GM21515 (cell line): ENCODE measurements around the gene PDGFRB.

Source experiments
- ATAC-seq: cut with Tn5 transposase; IDR thresholded peaks from one replicate; pipeline ENCODE4 v1.9.1; 2021; ENCODE audit not compliant: unreplicated experiment

Gene PDGFRB

DNA sequence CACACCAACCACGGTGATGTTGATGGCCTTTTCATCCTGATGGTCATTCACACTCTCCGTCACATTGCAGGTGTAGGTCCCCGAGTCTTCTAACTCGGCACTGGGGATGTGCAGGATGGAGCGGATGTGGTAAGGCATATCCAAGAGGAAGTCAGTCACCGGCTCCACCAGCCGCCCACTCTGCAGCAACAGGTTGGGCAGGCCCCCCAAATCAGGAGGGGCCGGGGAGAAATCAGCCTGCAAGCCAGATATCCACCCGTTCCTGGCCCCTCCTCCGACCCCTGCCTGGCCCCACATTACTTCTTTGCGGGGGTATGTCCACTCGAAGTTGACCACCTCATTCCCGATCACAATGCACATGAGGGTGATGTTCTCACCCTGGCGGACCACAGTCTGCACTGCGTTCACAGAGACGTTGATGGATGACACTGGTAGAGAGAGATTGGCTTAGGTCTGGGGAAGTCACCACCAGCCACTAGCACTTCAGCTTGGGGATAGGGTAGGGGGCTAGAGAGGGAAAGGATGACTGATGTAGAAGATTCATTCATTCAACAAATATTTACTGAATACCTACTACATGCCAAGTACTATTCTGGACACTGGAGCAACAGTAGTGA lies 22.0 kb downstream of the PDGFRB start:
- ATAC-seq: no peak

- no peak for ATAC-seq
Observed at GRCh38 chr5:150132740-150133139, 22.9 kb downstream of the PDGFRB start.

DNA sequence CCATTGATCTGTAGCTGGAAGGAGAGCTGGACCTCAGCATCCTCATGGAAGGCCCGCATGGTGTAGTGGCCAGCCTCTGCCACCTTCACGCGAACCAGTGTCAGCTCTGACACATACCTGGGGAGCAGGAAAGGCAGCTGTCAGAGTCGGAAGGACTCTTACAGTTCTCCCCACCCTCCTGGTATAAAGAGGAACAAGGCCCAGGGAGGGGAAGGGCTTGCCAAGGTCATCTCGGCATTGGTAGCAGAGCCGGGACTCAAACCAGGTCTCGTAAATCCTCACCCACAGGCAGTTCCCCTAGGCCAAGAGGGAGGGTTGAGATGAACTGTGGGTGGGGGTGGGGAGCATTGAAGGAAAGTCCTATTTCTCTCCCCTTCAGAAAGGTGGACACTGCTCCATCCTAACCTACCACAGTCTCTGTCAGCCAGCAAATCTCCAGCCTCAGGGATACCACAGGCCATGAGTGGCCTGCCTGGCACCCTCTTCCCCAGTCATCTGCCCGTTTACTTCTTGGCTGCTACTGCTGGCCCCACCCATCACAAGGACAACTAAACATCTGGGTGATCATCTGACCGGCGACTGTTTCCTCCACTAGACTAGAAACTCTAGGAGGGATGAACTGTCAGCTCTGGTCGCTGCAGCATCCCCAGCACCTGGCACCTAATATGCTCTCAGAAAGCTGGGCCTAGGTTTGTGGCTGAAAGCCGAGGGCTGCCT lies 23.5 kb downstream of the PDGFRB start:
- ATAC-seq: no peak

DNA sequence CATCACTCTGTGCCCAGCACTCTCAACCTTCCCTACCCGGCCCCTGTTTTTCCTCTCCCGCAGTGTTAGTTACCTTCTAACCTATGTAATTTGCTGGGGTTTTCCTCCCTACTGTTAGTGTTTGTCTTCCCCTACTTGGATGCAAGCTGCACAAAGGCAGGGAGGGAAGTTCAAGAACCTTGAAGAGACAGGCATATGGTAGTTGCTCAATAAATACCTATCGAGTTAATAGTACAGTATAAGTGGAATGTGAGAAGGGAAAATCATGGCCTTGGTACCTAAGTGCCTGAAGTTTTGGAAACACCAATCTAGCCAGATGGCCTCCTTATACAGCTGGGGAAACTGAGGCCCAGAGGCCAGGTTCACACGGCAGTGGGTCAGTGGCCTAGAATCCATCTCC lies 24.2 kb downstream of the PDGFRB start:
- no peak for ATAC-seq

GRCh38 chr5:150130493-150130922 lies 25.1 kb downstream of the PDGFRB start:
- ATAC-seq: no peak

DNA sequence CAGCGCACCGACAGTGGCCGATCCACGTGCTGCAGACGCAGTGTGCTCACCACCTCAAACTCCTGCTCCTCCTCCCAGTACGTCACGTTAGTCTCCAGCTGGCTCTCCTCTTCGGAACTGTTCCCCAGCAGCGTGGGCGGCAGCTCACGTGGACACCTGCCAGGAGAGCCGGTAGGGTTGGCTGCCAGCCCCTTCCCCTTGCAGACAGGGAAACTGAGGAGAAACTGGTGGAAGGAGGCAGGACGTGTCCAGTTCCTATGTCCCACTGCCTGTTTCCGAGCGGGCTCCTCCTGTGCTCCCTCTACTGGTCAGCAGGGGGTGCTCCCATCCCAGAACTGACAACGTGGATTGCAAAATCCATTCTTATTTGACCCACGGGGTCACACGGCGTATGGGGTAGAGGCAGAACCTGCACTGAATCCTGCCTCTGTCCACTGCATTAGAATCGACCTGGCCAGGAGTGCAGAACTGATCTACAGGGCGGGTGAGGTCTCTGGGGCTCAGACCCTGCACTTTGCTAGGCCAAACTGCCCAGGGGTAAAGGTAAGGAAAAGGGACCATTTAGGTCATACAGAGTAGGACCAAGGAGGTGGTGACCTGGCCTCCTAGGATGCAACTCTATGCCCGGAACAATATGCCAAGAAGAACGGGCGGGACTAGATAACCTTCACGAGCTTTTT lies 25.7 kb downstream of the PDGFRB start:
- ATAC-seq: no peak

DNA sequence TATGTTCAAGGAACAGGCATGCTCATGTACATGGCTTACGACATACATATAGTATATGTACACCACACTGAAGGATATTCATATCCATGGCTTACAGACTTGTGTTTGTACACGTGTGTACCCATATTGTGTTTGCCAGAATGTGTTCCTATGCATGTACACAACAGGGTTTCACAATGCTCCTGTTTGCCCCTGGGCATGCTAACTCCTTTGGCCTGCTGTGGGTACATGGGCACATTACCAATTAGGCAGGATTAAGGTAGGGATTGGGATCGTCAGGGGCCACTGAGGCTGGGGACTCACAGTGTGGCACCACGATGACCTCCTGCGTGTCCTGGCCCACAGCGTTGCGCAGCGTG lies 26.2 kb downstream of the PDGFRB start:
- ATAC-seq: no peak

- no peak for ATAC-seq
Observed at GRCh38 chr5:150126921-150127265, 28.8 kb downstream of the PDGFRB start.

GRCh38 chr5:150126199-150126920 lies 29.3 kb downstream of the PDGFRB start:
- ATAC-seq: no peak

DNA sequence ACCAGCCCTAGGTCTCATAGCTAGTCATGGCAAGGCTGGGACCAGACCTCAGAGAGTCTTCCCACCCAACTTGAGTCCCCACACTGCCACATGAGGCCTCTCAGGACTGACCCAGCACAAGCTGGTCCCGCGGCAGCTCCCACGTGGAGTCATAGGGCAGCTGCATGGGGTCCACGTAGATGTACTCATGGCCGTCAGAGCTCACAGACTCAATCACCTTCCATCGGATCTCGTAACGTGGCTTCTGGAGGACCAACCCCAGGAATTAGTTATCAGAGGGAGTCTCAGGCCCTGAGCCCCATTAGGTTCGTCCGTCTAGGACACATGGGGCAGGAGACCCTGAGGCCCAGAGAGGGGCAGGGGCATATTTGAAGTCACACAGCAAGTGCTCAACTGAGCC lies 30.3 kb downstream of the PDGFRB start:
- no peak for ATAC-seq

GRCh38 chr5:150124596-150124995 lies 31.0 kb downstream of the PDGFRB start:
- no peak for ATAC-seq

GRCh38 chr5:150124111-150124557 lies 31.5 kb downstream of the PDGFRB start:
- ATAC-seq: no peak

GRCh38 chr5:150123542-150123941 lies 32.1 kb downstream of the PDGFRB start:
- ATAC-seq: no peak

GRCh38 chr5:150122536-150123481 lies 32.8 kb downstream of the PDGFRB start:
- no peak for ATAC-seq

- peak; percentile 70 for ATAC-seq
Observed at GRCh38 chr5:150122158-150122510, 33.5 kb downstream of the PDGFRB start.

DNA sequence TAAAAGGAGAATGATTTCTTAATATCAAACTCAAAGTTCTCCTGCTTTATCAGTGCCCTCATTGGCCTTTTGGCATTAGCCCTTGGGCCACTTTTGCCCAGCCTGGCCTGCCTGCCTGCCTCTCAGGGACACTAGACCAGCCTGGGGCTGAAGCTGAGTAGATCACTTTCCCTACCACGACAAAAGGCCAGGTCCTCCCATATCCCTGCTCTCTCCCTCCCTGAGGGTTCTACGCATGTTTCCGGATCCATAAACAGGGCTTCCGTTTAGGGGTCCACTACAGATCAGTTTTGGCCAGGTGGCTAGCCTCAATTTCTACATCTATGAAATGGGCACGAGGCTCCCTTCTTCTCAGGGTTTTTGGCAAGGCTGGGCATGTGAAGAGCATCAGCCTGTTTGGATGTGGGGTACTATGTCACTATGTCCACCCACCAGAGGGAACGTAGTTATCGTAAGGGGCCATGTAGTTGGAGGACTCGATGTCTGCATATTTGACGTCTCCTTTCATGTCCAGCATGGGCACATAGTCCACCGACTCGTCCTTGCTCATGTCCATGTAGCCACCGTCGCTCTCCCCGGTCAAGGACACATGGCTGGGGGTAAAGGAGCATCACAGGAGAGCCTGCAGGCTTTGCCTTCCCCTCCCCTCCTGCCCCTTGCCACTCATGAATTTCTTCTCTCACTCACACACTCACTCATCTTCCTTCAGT lies 34.0 kb downstream of the PDGFRB start:
- no peak for ATAC-seq

GRCh38 chr5:150120617-150121447 lies 34.8 kb downstream of the PDGFRB start:
- ATAC-seq: no peak

DNA sequence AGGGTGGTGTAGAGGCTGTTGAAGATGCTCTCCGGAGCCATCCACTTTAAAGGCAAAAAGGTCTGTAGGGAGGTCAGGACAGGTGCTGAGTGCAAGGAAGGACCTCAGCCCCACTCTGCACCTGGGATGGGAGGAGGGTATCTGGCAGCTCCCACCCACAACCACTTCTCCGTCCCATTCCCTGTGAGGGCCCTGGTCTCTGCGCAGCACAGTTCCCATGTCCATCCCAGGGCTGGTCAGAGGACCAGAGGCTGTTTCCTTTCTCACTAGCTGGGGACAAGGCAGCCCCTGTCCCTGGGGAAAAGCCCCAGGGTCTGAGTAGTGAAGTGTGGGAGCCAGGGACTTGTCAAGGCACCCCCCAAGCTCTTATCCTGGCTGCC lies 35.6 kb downstream of the PDGFRB start:
- no peak for ATAC-seq

- ATAC-seq: no peak
Observed at GRCh38 chr5:150119421-150120061, 36.1 kb downstream of the PDGFRB start.
